ENCODE results near the gene TSPAN9.

GRCh38 chr12:3141339-3142321 lies 64.5 kb downstream of the TSPAN9 start:
- TF ChIP-seq YY1 (IDR thresholded peaks at IDR 0.05; ENCODE audit: extremely low read depth, insufficient replicate concordance, low read depth, low read length) (no peak), EZH2phosphoT487 (IDR thresholded peaks at IDR 0.05; ENCODE audit: borderline replicate concordance) (no peak), EGR1 (IDR thresholded peaks at IDR 0.05; ENCODE audit: low read depth) (no peak), FOSL1 (IDR thresholded peaks at IDR 0.05; ENCODE audit: low read depth) (no peak), ATF3 (IDR thresholded peaks at IDR 0.05) (no peak), ZBTB33 (IDR thresholded peaks at IDR 0.05; ENCODE audit: extremely low read depth, insufficient replicate concordance, low read length) (no peak), ELF1 (IDR thresholded peaks at IDR 0.05; ENCODE audit: borderline replicate concordance, low read depth) (no peak), CEBPB (IDR thresholded peaks at IDR 0.05; ENCODE audit: low read depth) (no peak), SIN3A (IDR thresholded peaks at IDR 0.05; ENCODE audit: low read depth) (no peak), EZH2 (IDR thresholded peaks at IDR 0.05) (no peak), POLR2AphosphoS5 (IDR thresholded peaks at IDR 0.05; ENCODE audit: low read depth, low read length) (no peak), RAD21 (IDR thresholded peaks at IDR 0.05; ENCODE audit: low read depth) (no peak)
- TF ChIP-seq, protein P1, sequence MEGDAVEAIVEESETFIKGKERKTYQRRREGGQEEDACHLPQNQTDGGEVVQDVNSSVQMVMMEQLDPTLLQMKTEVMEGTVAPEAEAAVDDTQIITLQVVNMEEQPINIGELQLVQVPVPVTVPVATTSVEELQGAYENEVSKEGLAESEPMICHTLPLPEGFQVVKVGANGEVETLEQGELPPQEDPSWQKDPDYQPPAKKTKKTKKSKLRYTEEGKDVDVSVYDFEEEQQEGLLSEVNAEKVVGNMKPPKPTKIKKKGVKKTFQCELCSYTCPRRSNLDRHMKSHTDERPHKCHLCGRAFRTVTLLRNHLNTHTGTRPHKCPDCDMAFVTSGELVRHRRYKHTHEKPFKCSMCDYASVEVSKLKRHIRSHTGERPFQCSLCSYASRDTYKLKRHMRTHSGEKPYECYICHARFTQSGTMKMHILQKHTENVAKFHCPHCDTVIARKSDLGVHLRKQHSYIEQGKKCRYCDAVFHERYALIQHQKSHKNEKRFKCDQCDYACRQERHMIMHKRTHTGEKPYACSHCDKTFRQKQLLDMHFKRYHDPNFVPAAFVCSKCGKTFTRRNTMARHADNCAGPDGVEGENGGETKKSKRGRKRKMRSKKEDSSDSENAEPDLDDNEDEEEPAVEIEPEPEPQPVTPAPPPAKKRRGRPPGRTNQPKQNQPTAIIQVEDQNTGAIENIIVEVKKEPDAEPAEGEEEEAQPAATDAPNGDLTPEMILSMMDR (IDR thresholded peaks at IDR 0.05 in 2 of 3, conservative IDR thresholded peaks at IDR 0.05 in 1 of 3; ENCODE audit: borderline replicate concordance in 1 of 3, insufficient read depth in 1 of 3, low read depth in 2 of 3, low read length in 2 of 3), result peak in 1 of 3 experiments; percentile 28; a peak in 2 of 6 replicates
- TF ChIP-seq, protein P2, sequence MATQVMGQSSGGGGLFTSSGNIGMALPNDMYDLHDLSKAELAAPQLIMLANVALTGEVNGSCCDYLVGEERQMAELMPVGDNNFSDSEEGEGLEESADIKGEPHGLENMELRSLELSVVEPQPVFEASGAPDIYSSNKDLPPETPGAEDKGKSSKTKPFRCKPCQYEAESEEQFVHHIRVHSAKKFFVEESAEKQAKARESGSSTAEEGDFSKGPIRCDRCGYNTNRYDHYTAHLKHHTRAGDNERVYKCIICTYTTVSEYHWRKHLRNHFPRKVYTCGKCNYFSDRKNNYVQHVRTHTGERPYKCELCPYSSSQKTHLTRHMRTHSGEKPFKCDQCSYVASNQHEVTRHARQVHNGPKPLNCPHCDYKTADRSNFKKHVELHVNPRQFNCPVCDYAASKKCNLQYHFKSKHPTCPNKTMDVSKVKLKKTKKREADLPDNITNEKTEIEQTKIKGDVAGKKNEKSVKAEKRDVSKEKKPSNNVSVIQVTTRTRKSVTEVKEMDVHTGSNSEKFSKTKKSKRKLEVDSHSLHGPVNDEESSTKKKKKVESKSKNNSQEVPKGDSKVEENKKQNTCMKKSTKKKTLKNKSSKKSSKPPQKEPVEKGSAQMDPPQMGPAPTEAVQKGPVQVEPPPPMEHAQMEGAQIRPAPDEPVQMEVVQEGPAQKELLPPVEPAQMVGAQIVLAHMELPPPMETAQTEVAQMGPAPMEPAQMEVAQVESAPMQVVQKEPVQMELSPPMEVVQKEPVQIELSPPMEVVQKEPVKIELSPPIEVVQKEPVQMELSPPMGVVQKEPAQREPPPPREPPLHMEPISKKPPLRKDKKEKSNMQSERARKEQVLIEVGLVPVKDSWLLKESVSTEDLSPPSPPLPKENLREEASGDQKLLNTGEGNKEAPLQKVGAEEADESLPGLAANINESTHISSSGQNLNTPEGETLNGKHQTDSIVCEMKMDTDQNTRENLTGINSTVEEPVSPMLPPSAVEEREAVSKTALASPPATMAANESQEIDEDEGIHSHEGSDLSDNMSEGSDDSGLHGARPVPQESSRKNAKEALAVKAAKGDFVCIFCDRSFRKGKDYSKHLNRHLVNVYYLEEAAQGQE (IDR thresholded peaks at IDR 0.05; ENCODE audit: low read depth), result no peak

Data from HCT116 (cell line).